Adipose tissue (tissue), 3 donors: ENCODE data around the gene NMRK2. TPM values are rescaled to one million over a fixed set of nuclear protein-coding genes. Genes with fewer than 3 reads are reported as not detected.

Source experiments
- H3K27ac ChIP-seq: one replicate; pipeline ENCODE4 v1.5.1; 2013; ENCODE audit warnings: low read depth, low read length
- WGBS, 3 donors: extraction: QIAGEN DNeasy Blood & Tissue Kit; methylation state at CpG; one replicate each; pipeline ENCODE4 v1.1.7; 2013; 5-methylcytosine and 5-hydroxymethylcytosine counted together
- polyA plus RNA-seq, 3 donors: library from polyadenylated mRNA; stranded (reverse); fragments of 200-250 nt; gene quantifications; one replicate each; pipeline ENCODE4 v1.2.3, GENCODE V29; 2013
- donor health status: healthy with polysubstance abuse.
- donor health status: Bipolar disorder and iron deficiency.
- donor health status: healthy.

Gene NMRK2
- polyA plus RNA-seq, 3 donors = 0.15 to 2.9 (median 1.1) TPM

DNA sequence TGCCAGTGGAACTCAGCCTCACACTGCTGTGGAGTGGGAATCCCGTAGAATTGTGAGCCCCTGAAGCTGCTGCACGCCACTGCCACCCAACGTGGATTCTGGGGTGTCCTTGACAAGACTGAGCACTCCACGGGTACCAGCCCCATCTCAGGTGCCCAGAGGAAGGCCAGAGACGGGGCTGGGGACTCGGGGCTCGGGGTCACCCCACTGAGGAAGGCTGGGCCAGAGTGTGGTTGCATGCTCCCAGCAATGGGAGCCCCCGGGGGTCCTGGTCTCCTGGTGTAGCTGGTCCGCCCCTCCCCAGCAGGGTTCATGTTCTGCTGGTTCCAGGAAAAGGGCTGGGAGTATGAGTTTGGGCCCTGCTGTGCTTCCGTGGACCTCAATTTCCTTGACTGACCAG is 22.8 kb downstream of the NMRK2 start:
- 83 to 90% (median 89%) methylated on average over 9 to 10 of the region's 10 CpGs for whole genome bisulfite sequencing, 3 donors
- H3K27ac ChIP-seq = no peak overlapping the region

DNA sequence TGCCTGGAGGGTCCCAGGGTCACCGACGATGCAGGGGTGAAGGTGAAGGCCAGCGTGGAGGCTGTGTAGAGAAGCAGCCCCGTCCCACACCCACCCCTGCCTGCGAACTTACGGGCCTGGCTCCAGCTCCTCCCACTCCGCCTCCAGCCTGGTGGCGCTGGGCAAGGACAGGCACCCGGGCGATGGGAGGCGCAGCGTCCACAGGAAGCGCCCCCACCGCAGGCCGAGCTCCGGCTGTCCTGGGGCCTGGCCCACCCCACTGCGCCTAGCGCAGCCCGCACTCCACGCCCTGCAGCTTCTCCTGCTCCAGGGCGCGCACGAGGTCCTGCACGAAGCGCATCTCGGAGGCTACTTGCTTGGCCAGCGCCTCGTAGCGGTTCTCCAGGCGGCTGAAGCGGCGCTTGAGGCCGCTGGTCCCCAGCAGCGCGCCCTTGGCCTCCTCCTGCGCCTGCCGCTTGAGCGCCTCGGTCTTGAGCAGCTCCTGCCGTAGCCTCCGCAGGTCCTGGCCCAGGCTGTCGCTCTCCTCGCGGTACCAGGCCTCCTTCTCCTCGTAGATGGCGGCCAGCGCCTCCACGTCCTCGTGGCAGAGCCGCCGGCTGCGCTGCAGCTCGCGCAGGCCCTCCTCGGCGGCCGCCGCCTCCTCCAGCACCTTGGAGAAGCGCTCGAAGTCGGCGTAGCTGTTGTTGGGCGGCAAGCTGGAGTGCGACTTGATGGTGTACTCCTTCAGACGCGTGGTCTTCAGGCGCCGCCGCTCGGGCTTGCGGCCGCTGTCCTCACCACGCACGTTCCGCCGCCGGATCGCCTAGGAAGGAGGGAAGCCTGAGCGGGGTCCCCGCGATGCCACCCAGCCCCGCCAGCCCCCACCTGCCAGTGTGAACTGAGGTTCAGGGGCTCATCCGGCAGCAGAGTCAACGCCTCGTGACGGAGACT is 26.2 kb downstream of the NMRK2 start:
- H3K27ac ChIP-seq = no peak overlapping the region
- 95 to 97% (median 97%) methylated on average over 76 to 86 of the region's 86 CpGs for WGBS, 3 donors

DNA sequence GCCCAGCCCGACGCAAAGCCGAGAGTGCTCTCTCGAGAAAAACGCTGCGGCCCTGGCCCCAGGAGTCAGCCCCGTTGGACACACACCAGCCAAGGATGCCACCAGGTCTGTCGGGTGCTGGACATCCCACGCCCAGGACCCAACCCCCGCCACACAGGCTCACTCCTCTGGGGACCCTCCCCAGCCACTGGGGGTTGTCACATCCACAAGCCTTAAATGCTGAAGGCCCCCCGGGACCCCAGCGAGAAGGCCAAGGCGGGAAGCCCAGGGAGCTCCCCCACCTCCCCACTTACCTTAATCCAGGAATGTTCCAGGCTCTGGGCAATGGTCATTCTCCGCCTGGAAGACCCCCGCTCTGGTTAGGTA is 26.9 kb downstream of the NMRK2 start:
- H3K27ac ChIP-seq = no peak overlapping the region
- 95 to 99% (median 97%) methylated on average over 15 of the region's 15 CpGs for WGBS, 3 donors

DNA sequence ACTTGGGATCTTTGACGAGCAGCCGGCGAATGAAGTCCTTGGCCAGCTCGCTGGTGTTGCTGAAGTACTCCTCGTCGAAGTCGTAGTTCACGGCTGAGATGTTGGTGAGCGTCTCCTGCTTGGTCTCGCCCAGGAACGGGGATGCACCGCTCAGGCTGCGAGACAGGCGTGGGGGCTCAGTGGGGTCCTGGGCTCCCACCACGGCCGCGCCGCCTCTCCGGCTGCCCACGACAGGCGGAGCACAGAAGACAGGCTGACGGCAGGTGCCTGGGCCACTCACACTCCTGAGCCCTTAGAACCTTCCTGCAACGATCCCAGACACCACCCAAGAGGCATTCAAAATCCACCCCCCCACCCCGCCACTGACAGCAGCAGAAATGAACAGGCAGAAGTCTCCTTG is 28.1 kb downstream of the NMRK2 start:
- no peak overlapping the region for H3K27ac ChIP-seq
- 94 to 97% (median 95%) methylated on average over 24 of the region's 24 CpGs for WGBS, 3 donors

DNA sequence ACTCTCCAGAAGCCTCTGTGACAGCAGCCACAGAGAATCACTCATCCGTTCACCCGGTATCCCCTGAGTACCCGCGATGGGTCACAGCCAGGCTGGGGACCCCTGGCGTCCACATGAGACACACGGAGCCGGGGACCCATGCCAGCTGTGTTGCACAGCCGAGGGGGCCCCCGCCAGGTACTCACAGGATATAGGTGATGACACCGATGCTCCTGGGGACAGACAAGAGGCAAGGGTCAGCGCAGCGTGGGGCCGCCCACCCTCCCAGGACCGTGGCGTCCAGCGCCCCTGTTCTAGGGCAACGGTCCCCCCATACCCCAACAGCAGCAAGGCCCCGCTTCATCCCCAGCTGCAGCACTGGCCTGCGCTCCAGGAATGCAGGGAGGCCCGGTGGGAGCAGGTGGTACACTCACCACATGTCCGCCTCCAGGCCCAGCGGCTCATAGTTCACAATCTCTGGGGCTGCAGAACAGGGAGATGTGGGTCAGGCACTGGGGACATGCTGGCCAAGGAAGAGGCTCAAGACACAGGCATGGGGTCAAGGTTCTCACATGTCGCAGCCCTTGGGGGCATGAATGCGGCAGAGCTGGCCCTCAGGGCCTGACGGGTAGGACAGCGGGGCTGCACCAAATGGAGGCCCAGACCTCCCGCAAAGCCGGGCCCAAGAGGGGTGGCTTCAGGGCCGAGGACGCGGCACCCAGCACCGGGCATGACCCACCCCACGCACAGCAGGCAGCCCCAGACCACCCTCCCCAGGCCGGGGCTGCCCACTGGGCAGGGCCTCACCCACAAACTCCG is 30.8 kb downstream of the NMRK2 start:
- WGBS, 3 donors = 93 to 95% (median 94%) methylated on average over 34 to 35 of the region's 35 CpGs
- H3K27ac ChIP-seq = no peak overlapping the region

DNA sequence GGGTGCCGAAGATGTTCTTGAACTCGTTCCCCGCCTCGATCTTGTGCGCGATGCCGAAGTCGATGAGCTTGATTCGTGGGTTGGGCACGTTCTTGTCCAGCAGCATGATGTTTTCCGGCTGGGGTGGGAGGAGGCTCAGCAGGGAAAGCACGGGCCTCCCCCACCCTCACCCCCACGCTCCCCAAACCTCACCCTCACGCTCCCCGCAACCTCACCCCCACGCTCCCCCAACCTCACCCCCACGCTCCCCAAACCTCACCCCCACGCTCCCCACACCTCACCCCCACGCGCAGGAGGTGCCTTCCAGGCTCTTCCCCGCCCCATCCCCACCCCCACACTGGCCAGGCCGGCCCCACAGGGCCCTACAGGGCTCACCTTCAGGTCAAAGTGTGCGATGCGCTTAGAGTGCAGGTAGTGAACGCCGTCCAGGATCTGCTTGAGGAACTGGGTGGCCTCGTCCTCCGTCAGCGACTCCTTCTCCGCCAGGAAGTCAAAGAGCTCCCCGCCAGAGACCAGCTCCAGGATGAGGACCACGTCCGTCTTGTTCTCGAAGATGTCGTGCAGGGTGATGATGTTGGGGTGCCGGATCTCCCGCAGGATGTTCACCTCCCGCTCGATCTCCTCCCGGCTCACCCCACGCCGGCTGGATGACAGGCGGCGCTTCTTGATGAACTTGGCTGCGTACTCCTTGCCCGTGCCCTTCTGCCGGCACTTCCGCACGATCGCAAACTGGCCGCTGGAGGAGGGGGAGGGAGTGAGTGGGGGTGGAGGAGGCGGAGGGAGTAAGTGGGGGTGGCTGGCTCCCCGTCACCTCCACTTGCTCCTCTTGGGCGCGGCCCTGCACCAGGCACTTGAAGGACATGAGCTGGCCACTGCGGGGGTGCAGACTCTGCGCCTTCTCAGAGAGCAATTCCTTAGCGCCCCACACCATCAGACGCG is 31.7 kb downstream of the NMRK2 start:
- no peak overlapping the region for H3K27ac ChIP-seq
- WGBS, 3 donors = 83 to 91% (median 88%) methylated on average over 54 to 60 of the region's 60 CpGs

DNA sequence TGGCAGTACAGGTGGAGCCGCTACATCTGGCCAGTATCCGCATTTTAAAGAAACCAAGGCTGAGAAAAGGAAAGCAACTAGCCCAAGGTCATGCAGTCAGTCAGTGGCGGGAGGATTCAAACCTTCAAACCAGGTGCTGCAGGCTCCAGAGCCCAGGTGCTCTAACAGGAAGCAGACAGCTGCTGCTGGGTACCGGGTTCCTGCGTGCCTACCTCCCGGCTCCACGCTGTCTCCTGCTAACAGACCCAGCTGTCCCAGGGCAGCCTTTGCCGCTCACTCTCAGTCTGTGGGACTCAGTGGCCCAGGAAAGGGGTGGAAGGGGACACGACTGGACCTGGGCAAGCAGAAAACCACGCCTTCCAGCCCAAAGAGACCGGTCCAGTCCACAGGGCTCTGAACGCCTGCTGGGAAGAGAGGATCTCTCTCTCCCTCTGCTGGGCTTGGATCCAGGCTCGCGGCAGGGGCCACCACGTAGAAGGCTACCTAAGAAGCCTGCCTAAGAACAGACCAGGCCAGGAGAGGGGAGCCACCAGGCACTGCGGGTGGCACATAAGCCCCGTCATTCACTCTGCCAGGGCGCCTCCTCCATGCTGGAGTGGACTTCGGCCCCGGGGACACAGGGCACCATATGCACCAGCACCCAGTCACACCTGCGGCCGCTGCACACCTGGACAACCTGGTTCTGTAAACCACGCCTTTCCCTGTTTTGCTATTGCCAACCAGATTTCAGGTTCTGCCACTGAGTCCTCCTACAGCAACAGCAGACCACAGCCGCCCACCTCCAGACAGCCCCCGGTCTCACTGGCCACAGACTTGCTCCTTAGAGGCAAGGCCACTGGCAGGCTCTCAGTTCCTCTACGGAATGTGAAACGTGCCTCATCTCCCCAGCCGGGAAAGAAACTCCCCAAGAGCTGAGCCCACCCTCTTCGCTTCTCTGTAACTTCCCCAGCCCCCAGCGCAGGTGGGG is 33.5 kb downstream of the NMRK2 start:
- H3K27ac ChIP-seq = no peak overlapping the region
- WGBS, 3 donors = 39 to 84% (median 75%) methylated on average over 29 to 30 of the region's 30 CpGs

DNA sequence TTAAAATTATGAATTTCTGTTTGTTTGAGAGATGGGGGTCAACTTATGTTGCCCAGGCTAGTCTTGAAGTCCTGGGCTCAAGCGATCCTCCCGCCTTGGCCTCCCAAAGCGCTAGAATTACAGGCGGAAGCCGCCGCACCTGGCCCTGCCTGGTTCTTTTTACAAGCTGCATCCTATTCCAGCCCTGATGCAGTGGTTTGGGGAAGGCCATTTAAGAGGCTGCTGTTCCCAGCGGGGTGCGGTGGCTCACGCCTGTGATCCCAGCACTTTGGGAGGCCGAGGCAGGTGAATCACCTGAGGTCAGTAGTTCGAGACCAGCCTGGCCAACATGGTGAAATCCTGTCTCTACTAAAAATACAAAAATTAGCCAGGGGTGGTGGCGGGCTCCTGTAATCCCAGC is 35.1 kb downstream of the NMRK2 start:
- 85 to 89% (median 88%) methylated on average over 12 of the region's 12 CpGs for WGBS, 3 donors
- H3K27ac ChIP-seq = peak overlapping the region; percentile 20

DNA sequence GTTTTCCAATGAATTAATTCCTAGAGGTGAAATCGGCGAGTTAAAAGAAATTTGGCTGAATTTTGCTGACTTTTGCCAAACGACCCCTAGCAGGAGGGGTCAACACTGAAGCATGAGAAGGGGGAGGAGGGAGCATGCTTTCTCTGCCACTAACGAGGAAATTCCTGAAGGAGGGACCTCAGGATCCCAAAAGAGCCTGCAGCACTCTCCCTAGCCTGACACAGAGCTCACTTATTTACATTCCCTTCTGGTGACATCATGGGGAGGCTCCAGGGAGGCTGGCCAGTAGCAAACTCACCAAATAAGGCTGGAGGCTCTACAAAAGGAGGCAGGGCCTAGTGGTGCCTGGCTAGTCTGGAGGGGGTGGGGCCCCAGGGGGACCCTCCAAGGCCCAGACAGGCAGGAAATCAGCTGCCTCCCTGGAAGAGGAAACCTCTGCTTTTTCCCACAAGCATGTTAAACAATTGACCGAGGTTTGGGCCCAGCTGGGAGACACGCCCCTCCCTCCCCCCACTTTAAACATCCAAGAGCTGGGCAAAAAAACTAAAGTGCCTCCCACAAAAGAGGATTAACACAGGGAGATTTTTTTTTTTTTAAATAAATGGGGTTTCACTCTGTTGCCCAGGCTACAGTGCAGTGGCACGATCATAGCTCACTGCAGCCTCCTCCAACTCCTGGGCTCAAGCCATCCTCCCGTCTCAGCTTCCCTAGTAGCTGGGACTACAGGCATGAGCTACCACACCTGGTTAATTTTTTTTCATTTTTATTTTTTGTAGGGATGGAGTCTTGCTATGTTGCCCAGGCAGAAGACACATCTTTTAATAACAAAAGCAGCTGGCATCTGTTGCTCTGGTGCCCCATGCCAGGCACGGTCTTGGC is 35.9 kb downstream of the NMRK2 start:
- H3K27ac ChIP-seq = no peak overlapping the region
- 37 to 39% (median 39%) methylated on average over 9 of the region's 9 CpGs for WGBS, 3 donors

DNA sequence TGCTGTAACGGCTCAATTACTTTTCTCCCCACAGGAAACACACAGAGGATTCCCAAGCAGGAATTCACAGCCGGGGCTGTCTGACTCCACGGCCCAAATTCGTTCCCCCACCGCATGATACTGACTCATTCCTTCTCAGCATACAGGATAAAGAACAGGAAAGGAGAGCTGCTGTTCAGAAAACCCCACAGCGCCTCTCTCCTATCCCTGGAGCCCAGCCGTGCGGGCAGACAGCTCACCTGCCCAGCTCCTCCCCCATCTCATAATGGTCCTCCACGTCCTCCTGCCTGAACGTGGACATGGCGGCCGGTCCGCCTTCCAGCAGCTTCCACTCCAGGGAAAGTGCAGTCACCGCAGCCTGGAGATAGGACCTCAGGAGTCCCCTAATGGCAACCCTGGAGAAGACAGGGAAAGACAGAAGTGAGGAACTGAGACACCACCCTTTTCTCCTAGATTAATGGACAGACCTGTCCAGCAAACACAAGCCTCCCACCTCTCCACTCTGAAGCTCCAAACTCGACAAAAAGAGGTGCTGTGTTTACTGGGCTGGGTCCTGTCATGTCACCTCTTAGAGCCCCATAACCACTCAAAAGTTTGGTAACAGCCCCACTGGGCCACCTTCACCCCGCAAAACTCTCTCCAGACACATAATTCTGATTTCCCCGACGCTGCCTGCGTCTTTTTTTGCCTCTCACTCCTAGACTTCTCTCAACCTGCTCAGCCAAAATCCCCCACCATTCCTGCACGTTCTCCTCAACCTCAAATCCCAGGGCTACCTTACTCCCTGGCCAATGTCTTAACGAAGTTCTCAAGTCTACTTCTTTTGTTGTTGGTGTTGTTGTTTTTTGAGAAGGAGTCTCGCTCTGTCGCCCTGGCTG is 36.8 kb downstream of the NMRK2 start:
- WGBS, 3 donors = 29 to 34% (median 30%) methylated on average over 23 of the region's 23 CpGs
- H3K27ac ChIP-seq = no peak overlapping the region

DNA sequence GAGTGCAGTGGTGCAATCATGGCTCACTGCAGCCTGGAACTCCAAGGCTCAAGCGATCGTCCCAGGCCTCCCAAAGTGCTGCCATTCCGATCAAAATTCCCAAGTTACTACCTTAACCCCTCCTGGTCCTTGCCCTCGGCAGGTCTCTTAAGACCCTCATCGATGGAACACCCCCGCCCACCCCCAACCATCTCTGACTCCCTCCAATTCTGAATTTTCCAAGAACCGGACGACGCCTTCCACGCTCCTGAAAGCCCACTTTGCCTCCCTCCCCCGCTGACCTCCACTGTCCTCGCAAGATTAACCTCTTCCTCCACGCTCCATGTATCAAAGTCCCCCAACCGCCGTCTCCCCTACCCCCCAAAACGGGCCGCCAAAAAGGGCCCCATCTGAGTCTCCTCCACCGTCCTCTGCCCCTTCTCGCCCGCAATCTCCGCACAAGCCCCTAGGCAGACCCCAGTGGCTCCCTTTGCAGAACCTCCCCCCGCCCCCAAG is 37.5 kb downstream of the NMRK2 start:
- whole genome bisulfite sequencing, 3 donors = 0 to 1% (median 0%) methylated on average over 21 to 22 of the region's 22 CpGs
- peak overlapping the region; percentile 54 for H3K27ac ChIP-seq

DNA sequence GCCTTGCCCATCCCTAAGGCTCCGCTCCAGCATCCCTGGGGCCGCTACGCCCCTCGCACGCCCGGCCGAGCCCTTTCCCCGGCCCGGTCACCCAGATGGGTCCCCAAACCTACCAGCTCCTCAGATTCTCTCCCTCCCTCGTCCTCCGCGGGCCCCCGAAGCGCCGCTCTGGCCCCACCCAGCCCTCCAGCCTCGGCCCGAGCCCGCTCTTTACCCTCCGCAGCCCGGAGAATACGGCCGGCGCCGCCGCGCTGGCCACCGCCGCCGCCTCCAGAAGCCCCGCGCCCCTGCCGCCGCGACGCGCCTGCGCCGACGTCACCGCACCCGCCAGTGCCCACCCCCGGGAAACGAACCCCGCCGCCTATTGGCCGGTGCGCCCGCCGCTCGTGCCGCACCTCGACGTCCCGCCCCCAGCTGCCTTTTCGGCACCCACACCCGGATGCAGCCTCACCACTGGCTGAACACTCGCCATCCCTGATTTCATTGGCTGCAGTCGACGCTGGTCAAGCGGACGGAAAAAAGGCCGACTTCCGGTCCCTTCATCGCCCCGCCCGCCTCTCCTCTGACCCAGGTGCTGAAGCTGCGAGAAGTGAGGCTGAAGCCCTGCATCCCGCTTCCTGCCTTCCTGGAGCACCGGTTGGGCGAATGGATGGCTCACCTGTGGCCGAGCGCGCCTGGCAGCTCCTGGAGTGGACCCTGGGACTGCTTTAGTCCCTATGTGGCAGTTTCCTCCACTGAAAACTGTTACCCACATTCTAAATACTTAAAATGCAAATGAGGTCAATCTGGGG is 38.1 kb downstream of the NMRK2 start, which contains the start of gene DAPK3:
DAPK3 (minus strand) TSS at position 292 of the 791 bp plus-strand sequence. CDS start 1,364 bp downstream, outside the sequence.
- 1% methylated on average over 70 to 73 of the region's 73 CpGs for WGBS, 3 donors
- peak within 1 kb of the TSS; percentile 54 for H3K27ac ChIP-seq

DNA sequence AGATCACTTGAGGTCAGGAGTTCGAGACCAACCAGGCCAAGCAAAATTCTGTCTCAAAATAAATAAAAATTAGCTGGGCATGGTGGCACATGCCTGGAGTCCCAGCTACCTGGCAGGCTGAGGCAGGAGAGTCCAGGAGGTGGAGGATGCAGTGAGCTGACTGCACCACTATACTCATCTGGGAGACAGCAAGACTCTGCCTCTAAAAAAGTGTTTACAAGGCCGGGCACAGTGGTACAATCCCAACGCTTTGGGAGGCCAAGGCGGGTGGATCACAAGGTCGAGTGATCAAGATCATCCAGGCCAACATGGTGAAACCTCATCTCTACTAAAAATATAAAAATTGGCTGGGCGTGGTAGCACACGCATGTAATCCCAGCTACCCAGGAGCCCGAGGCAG is 42.3 kb downstream of the NMRK2 start:
- no peak overlapping the region for H3K27ac ChIP-seq
- 85 to 91% (median 87%) methylated on average over 8 of the region's 8 CpGs for WGBS, 3 donors

DNA sequence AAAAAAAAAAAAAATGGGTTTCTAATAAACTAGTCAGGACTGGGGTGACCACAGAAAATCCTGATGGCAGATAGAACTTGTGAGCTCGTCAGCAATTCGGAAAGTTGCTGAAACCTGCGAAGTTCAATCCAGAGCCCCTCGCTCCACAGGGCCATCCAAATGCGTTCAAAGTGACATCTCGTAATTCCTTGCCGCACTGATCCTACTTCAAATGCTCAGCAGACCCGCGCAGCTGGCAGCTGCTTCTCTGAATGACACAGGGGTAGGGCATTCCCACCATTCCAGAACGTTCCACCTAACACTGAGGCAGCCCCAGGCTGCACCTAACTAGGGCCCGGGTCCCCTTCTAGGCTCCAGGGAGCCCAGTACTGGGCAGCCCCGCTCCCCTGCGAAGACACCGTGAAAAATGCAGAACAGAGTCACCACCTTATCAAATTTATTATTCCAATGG is 42.8 kb downstream of the NMRK2 start:
- WGBS, 3 donors = 84 to 85% (median 84%) methylated on average over 14 of the region's 14 CpGs
- H3K27ac ChIP-seq = no peak overlapping the region
